Vagina (tissue), 2 donors: ENCODE measurements around the gene APOL4.

ENCODE experiments used
- CTCF ChIP-seq, 3 experiments: fragments of 450-650 bp in 2 of 3; fragments of 200-600 bp in 1 of 3; sonication (generic) in 1 of 3; IDR thresholded peaks; one replicate each; pipeline ENCODE4 v1.5.1; 2017 to 2019; ENCODE audit warnings: antibody characterized with exemption in 3 of 3, mild to moderate bottlenecking in 2 of 3, moderate library complexity in 2 of 3
- POLR2A ChIP-seq, 2 donors: fragments of 450-650 bp; IDR thresholded peaks; one replicate each; pipeline ENCODE4 v1.6.1; 2017; ENCODE audit warnings: antibody characterized with exemption in 2 of 2, mild to moderate bottlenecking in 2 of 2, moderate library complexity in 2 of 2
- POLR2AphosphoS5 ChIP-seq, 2 donors: sonication (generic); formaldehyde crosslinking; IDR thresholded peaks; one replicate each; pipeline ENCODE4 v1.9.0; 2017; ENCODE audit warnings: antibody characterized with exemption in 2 of 2, mild to moderate bottlenecking in 2 of 2, low read depth in 1 of 2; ENCODE audit not compliant: insufficient read depth in 1 of 2

GRCh38 chr22:36194971-36195370 is 6.6 kb downstream of the APOL4 start:
- TF ChIP-seq CTCF (IDR thresholded peaks at IDR 0.05) (peak; percentile 48 to 74 (median 62)), POLR2A (IDR thresholded peaks at IDR 0.05) (no peak), POLR2AphosphoS5 (IDR thresholded peaks at IDR 0.05; ENCODE audit: insufficient read depth in 1 of 2, low read depth in 1 of 2) (no peak)
